ENCODE results near the gene TUBGCP3.

Gene TUBGCP3

GRCh38 chr13:112469071-112469745, 118.7 kb downstream of the TUBGCP3 start:
- no peak for DNase-seq

DNA sequence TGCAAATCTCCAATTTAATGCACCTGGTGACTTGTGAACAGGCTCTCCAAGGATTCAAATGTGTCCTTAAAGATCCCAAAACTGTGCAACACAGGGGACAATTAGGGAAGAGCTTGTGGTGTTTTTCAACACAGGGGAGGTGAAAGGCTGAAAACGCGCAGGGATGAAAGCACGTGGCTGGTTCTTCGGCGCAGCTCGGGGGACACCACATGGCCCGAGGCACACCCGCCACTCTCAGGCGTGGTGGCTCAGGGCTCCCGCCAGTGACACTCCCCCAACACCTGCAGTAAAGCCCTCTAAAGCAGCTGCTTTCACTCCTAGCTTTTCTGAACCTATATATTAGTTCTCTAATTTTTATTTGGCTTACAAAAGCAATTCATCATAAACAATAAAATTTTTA, 119.9 kb downstream of the TUBGCP3 start:
- DNase-seq = no peak

DNA sequence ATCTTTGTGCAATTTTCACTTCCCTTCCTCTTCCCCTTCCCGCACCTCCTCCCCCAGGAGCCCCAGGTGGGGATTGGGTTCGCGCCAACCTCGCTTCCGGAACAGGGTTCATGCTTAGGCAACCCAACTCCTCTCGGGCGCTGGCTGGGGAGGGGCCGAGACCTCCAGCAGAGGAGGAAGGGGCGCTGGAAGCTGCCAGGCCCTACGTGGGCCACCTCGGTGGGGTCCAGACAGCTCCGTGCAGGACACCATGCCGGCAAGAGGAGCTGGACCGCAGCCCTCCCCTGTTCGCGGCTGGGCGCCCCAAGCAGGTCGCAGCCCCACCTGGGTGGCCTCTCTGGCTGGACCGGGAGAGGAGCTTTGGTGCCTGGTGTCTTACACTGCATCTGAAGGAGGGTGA, 120.7 kb downstream of the TUBGCP3 start:
- DNase-seq = no peak

GRCh38 chr13:112466132-112467058, 121.6 kb downstream of the TUBGCP3 start:
- DNase-seq = no peak

DNA sequence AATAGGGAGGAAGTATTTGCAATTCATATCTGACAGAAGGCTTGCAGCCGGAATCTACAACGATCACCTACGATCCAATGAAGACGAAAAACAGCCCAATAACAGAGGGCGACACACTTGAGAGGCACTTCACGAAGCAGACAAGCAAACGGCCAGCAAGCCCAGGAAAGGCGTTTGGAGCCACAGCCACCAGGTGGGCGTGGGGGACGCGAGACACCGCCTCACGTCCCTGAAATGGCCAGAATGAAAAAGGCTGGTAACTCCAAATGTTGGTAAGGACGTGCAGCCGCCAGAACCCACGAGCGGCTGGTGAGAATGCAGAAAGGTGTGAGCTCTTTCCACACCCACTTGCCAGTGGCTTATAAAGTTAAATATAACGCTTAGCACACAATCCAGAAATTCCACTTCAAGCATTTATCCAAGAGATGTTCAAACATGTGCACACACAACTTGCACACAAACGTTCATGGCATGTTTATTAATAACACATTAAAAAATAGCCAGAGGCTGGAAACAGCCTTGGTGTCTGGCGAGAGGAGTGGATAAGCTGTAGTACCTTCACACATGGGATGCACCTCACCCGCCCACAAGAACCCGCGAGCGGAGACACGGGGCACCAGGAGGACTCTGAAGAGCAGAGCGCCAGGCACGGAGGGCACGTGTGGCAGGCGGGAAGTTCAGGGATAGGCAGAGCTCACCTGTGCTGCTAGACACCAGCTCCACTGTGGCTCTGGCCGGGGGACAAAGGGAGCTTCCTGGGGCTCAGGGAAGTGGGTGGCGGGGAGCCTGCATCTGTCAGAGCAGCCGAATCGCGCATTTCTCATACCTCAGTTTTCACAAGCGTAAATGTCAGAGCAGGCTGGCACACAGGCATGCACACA, 122.5 kb downstream of the TUBGCP3 start:
- no peak for DNase-seq

- DNase-seq = no peak
Measured at GRCh38 chr13:112464720-112465119, 123.2 kb downstream of the TUBGCP3 start.

- no peak for DNase-seq
Measured at GRCh38 chr13:112462408-112462807, 125.5 kb downstream of the TUBGCP3 start.

- no peak for DNase-seq
Measured at GRCh38 chr13:112457485-112457884, 130.5 kb downstream of the TUBGCP3 start.

DNA sequence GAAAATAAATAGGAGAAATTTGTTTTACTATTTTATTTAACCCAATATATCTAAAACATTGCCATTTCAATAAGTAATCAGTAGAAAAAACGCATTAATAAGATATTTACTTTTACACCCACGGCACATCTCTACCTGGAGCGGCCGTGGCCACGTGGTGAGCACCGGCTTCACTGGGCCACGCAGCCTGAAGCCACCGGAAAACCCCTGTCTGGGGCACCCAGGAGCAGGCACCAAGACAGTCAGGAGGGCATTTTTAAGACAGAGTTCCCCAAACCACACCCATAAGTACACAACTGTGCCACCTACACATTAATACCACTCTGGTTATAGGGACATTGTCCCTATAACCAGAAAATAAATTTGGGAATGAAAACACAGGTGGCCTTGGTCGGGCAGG, 130.9 kb downstream of the TUBGCP3 start:
- no peak for DNase-seq

DNA sequence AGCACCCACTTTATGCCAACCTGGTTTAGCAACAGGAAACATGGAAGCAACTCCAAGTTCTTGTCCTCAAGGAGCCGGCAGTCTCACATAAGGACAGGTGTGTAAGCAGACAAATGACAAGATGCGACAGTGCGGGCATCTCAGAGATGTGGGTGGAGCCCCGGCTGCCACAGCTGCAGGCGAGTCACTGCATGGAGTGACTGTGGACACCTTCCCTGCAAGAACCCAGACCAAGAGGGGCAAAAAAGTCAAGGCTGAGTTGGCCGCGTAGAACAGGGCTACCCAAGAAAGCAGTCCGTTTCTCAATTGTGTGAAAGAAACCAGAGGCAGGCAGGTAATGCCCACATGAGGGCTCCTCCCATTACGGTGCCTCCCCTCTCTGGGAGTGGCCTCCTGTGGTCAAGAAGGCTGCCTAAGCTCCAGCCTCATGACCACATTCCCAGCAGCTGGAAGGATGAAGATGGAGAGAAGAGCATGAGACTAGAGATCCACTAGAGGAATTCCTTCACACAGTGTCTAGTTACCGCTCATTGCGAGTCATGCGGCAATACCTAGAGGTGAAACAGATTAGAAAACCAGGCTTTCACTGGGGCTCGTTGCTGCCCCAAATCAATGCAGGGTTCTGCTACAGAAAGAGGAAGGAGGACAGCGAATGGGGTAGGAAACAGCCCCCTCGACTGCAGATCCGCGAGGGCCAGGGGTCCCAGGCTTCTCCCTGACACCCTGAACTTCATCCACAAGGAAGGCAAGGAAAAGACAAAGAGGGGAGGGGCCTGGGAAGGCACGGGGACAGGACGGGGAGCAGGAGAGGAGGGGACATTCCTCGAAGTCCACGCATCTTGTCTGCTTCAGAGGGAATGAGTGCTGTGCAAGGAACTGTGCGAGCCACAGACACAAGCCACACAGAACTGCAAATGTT, 131.6 kb downstream of the TUBGCP3 start:
- no peak for DNase-seq

- no peak for DNase-seq
Measured at GRCh38 chr13:112455476-112456059, 132.4 kb downstream of the TUBGCP3 start.

DNA sequence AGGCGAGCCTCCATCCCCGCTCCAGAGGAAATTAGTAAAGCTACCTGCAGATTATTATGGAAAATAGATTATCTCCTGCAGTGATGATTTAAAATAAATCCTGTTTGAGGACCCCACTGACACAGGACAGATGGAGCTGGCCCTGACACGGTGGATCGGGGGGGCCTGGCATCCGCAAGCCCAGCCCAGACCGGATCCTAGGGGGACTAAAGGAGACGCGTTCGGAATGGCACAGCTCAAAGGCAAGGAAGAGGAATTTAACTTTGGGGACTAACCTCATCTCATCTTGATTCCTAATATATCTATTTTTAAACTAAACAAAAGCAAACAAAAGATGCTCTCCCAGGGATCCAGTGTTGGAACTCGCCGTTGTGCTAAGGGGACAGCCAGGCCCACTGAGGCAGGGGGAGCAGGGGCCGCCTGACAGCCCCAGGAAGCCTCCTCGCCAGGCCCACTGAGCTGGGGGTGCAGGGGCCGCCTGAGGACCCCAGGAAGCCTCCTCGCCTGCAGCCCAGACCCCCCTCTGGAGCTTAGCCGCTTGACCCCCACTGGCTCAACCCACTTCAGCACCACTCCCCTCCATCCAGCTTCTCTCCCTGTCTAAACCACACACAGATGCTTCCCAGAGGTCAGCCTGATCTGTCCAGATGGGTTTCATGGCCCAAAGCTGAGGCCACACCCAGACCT, 133.2 kb downstream of the TUBGCP3 start:
- DNase-seq = no peak

DNA sequence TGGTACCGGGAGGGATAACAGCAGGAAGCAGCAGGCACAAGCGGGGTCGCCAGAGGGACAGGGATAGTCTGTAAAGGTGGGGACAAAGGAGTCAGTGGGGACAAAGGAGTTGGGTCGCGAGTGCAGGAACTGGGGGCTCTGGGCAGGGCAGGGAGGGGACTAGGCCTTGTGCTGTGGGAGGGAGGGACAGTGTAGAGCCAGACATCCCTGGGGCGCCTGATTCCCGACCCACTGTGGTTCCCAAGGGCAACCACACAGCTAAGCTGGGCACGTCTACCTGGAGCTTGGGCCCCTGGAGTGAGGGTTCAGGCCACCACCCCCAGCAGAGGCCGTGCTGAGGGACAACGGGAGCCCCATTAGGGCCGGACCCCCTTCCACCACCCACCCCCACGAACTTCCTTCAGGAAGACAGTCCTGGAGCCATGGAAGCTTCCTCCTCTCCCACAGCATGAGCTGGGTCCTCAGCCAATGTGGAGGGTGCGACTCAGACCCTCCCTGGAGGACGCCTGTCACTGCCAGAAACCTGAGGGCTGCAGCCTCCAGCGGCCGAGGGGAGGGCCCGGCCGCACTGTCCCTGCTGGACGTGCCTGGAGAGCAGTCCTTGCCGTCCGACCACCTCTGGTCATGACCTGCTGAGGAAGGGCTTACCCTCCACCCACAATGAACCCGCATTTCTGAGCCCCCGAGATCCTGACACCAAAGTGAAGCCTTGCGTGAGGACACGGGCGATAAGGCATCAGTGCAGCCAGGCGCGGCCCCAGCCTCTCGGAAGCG, 133.9 kb downstream of the TUBGCP3 start:
- DNase-seq = no peak

- DNase-seq = no peak
Measured at GRCh38 chr13:112453207-112453829, 134.6 kb downstream of the TUBGCP3 start.

DNA sequence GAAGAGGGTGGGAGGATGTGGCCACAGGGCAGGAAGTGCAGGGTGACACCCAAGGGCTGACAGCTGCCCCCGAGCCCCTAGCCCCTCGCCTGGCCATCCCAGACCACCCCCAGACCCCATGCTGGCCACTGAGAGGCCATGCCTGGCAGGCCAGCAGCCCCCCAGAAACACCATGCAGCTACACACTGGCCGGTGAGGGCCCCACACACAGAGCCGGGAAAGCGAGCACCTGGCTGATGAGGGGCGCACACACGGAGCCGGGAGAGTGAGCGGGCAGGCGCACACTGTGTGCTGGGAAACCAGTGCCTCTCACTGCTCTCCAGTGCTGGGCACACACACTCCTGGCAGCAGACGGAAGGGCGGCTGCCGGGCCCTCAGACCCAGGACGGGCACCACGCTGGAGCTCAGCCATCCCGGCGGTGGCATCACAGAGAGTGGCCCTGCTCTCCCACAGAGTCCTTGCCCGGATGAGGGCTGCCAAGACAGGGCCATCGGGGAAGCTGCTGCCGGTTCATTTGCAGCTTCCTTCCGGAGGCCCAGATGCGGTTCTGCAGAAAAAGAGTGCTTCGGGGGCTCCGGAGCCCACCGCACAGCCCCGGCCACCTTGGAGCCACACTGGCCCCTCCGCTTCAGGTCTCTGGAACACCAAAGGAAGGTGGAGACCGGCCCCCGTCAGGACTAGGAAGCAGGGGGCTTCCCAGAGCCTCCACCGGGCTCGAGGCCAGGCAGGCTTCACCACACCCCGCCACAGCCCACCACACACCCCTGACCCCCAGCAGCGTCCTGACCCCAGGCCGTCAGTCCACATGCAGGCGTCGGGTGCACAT, 135.4 kb downstream of the TUBGCP3 start:
- DNase-seq = no peak

- DNase-seq = no peak
Measured at GRCh38 chr13:112451512-112452379, 136.2 kb downstream of the TUBGCP3 start.

DNA sequence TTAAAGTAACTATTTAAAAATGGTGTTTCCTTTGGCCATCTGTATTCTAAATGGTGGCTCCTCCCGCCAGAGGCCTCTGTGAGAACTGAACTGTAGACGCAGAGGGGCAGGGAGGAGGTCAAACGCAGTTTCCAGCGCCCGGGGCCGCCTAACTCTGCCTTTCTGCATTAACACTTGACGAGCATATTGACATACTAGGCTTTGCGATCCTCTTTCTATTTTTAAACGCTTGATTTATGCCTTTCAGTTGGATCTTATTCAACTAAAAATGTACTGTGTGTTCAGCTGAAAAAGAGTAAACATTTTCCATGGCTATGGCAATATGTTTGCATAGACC, 137.1 kb downstream of the TUBGCP3 start:
- no peak for DNase-seq

All from NCI-H1694 treated with DMSO at 0.1 percent for 48 hours (cell line).